ENCODE results near the gene NT5DC3. TPM values are rescaled to one million over a fixed set of nuclear protein-coding genes. Genes with fewer than 3 reads are reported as not detected.

The NT5DC3 gene
- total RNA-seq, 2 experiments from 2014 or later: 6.0 to 6.4 TPM

DNA sequence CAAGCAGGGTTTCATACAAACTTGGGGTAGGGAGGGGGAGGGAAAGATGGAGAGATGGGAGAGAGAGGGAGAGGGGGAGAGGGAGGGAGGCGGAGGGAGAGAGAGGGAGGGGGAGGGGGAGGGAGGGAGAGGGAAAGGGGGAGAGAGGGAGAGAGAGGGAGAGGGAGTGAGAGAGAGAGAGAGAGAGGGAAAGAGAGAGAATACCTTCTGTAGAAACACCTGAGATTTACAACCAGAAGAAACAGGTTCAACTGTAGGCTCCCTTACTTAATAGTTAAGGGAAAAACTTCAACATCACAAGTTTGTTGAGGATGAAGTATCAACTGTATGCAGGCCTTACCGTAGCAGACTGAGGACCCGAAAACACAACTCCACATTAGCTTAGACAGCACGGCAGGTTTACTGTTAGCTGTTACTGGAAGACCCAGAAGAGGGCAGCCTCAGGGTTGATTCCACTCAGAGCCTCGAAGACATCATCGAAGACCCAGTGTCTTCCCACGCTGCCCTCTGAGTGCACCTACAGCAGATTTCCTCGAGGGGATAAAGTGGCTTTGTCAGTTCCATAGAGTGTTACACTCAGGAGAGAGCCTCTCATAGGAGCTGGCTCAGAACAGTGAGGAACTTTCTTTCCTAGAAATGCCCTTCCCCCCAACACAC, 72.4 kb downstream of the NT5DC3 start:
- DNase-seq: no peak
- Mint-ChIP-seq H3K27ac (no peak overlapping the region), H3K9me3 (no peaks in the 10 kb centered on the region), H3K27me3 (ENCODE audit: low read depth) (no peaks in the 10 kb centered on the region), H3K4me1 (ENCODE audit: low read depth) (no peaks in the 10 kb centered on the region), H3K36me3 (ENCODE audit: low read depth) (peaks cover 13% of the 10 kb centered on the region), H3K4me3 (no peak overlapping the region)
- CTCF ChIA-PET: no interaction called here
- intact Hi-C loops (cut with micrococcal nuclease): no loop called here

DNA sequence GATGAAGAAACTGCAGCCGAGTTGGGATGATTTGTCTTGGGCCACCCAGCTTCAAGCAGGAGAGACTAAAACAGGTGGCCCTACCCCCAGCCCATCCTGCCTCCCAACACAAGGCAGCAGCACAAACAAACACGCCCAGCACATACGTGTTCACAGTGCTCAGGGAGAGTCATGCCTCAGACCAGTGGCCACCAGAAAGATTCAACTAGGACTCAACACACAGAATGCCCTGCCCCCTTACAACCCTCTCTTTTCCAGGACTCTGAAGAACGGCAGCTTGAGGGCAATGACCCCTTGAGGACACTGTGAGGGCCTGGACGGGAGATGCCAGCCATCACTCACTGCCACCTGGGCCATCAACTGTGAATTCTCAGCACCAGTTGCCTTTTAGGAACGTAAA, 75.0 kb downstream of the NT5DC3 start:
- CTCF ChIA-PET: no interaction called here
- H3K4me1 Mint-ChIP-seq (ENCODE audit: low read depth): no peaks in the 10 kb centered on the region
- no peak overlapping the region for H3K4me3 Mint-ChIP-seq
- no peaks in the 10 kb centered on the region for H3K9me3 Mint-ChIP-seq
- no peak overlapping the region for H3K27ac Mint-ChIP-seq
- H3K27me3 Mint-ChIP-seq (ENCODE audit: low read depth): no peaks in the 10 kb centered on the region
- intact Hi-C loops (cut with micrococcal nuclease): no loop called here
- peaks cover 14% of the 10 kb centered on the region for H3K36me3 Mint-ChIP-seq (ENCODE audit: low read depth)
- DNase-seq: no peak

DNA sequence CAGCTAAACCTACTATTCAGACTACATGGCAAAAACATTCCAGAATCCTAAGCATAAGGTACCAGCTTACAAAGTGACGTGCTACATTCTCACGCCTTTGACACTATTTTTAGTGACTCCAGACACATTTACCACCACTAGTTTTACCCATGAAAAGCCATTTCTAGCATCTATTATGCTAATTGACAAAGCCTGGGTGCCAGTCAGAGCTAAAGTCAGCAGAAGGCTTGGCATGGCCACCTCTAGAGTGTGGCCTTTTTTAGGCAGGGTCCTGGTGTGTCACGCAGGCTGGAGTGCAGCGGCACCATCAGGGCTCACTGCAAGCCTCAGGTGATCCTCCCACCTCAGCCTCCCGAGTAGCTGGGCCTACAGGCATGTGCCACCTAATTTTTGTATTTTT, 75.7 kb downstream of the NT5DC3 start:
- intact Hi-C loops (cut with micrococcal nuclease): no loop called here
- H3K4me1 Mint-ChIP-seq (ENCODE audit: low read depth): no peaks in the 10 kb centered on the region
- no peak overlapping the region for H3K4me3 Mint-ChIP-seq
- H3K36me3 Mint-ChIP-seq (ENCODE audit: low read depth): peaks cover 14% of the 10 kb centered on the region
- no peak for DNase-seq
- no peaks in the 10 kb centered on the region for H3K9me3 Mint-ChIP-seq
- H3K27ac Mint-ChIP-seq: no peak overlapping the region
- no peaks in the 10 kb centered on the region for H3K27me3 Mint-ChIP-seq (ENCODE audit: low read depth)
- CTCF ChIA-PET: interaction anchor here (0.9 kb wide), 1 partner anchor 9 kb away, joined by 3 read pairs; no protein-coding TSS in a partner anchor

GRCh38 chr12:103762473-103762872, 78.6 kb downstream of the NT5DC3 start:
- no peak for DNase-seq
- CTCF ChIA-PET: no interaction called here
- no peaks in the 10 kb centered on the region for H3K4me1 Mint-ChIP-seq (ENCODE audit: low read depth)
- H3K27me3 Mint-ChIP-seq (ENCODE audit: low read depth): no peaks in the 10 kb centered on the region
- no peaks in the 10 kb centered on the region for H3K9me3 Mint-ChIP-seq
- H3K4me3 Mint-ChIP-seq: no peak overlapping the region
- H3K36me3 Mint-ChIP-seq (ENCODE audit: low read depth): peaks cover 14% of the 10 kb centered on the region
- intact Hi-C loops (cut with micrococcal nuclease): no loop called here
- H3K27ac Mint-ChIP-seq: no peak overlapping the region

- Mint-ChIP-seq H3K36me3 (ENCODE audit: low read depth) (peaks cover 3% of the 10 kb centered on the region), H3K27me3 (ENCODE audit: low read depth) (no peaks in the 10 kb centered on the region), H3K9me3 (no peaks in the 10 kb centered on the region), H3K4me1 (ENCODE audit: low read depth) (no peaks in the 10 kb centered on the region), H3K4me3 (no peak overlapping the region), H3K27ac (no peak overlapping the region)
- DNase-seq: no peak
- CTCF ChIA-PET: no interaction called here
- intact Hi-C loops (cut with micrococcal nuclease): no loop called here
Observed at GRCh38 chr12:103758310-103759089, 82.5 kb downstream of the NT5DC3 start.

DNA sequence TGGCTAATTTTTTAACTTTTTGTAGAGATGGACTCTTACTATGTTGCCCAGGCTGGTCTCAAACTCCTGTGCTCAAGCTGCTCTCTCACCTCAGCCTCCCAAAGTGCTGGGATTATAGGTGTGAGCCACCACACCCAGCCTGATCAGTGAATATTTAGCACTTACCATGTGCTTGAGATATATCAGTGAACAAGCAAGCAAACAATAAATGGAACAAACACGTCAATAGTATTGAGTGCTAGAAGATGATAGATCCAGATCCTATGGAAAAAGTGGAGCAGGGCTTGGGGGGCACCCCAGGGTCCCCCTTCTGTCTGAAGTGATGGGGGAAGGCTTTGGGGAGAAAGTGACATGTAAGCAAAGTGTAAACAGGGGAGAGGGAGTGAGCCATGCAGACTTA, 83.8 kb downstream of the NT5DC3 start:
- H3K4me1 Mint-ChIP-seq (ENCODE audit: low read depth): no peaks in the 10 kb centered on the region
- DNase-seq: no peak
- H3K27ac Mint-ChIP-seq: no peak overlapping the region
- no peaks in the 10 kb centered on the region for H3K36me3 Mint-ChIP-seq (ENCODE audit: low read depth)
- no peak overlapping the region for H3K4me3 Mint-ChIP-seq
- CTCF ChIA-PET: no interaction called here
- intact Hi-C loops (cut with micrococcal nuclease): no loop called here
- no peaks in the 10 kb centered on the region for H3K27me3 Mint-ChIP-seq (ENCODE audit: low read depth)
- H3K9me3 Mint-ChIP-seq: no peaks in the 10 kb centered on the region

GRCh38 chr12:103756443-103756842, 84.6 kb downstream of the NT5DC3 start:
- H3K4me1 Mint-ChIP-seq (ENCODE audit: low read depth): no peaks in the 10 kb centered on the region
- intact Hi-C loops (cut with micrococcal nuclease): no loop called here
- no peak overlapping the region for H3K27ac Mint-ChIP-seq
- no peak for DNase-seq
- no peak overlapping the region for H3K4me3 Mint-ChIP-seq
- no peaks in the 10 kb centered on the region for H3K27me3 Mint-ChIP-seq (ENCODE audit: low read depth)
- H3K36me3 Mint-ChIP-seq (ENCODE audit: low read depth): no peaks in the 10 kb centered on the region
- H3K9me3 Mint-ChIP-seq: no peaks in the 10 kb centered on the region
- CTCF ChIA-PET: interaction anchor here (1.5 kb wide), 1 partner anchor 9 kb away, joined by 3 read pairs; no protein-coding TSS in a partner anchor

- Mint-ChIP-seq H3K27me3 (ENCODE audit: low read depth) (no peaks in the 10 kb centered on the region), H3K4me1 (ENCODE audit: low read depth) (no peaks in the 10 kb centered on the region), H3K9me3 (no peaks in the 10 kb centered on the region), H3K4me3 (no peak overlapping the region), H3K27ac (no peak overlapping the region), H3K36me3 (ENCODE audit: low read depth) (no peaks in the 10 kb centered on the region)
- DNase-seq: no peak
- intact Hi-C loops (cut with micrococcal nuclease): no loop called here
- CTCF ChIA-PET: interaction anchor here (1.5 kb wide), 1 partner anchor 10 kb away, joined by 3 read pairs; no protein-coding TSS in a partner anchor
Observed at GRCh38 chr12:103755425-103755824, 85.6 kb downstream of the NT5DC3 start.

- H3K27me3 Mint-ChIP-seq (ENCODE audit: low read depth): peaks cover 2% of the 10 kb centered on the region
- H3K9me3 Mint-ChIP-seq: no peaks in the 10 kb centered on the region
- CTCF ChIA-PET: interaction anchor here (0.6 to 1.1 kb wide), 3 partner anchors 35 to 782 kb away, joined by 3 to 4 read pairs (median 3); no protein-coding TSS in a partner anchor
- no peak for DNase-seq
- H3K4me1 Mint-ChIP-seq (ENCODE audit: low read depth): no peaks in the 10 kb centered on the region
- H3K36me3 Mint-ChIP-seq (ENCODE audit: low read depth): no peaks in the 10 kb centered on the region
- H3K4me3 Mint-ChIP-seq: no peak overlapping the region
- H3K27ac Mint-ChIP-seq: no peak overlapping the region
- intact Hi-C loops (cut with micrococcal nuclease): no loop called here
Observed at GRCh38 chr12:103751600-103751999, 89.4 kb downstream of the NT5DC3 start.

GRCh38 chr12:103751171-103751570, 89.9 kb downstream of the NT5DC3 start:
- intact Hi-C loops (cut with micrococcal nuclease): no loop called here
- Mint-ChIP-seq H3K9me3 (no peaks in the 10 kb centered on the region), H3K4me3 (no peak overlapping the region), H3K4me1 (ENCODE audit: low read depth) (no peaks in the 10 kb centered on the region), H3K27me3 (ENCODE audit: low read depth) (peaks cover 2% of the 10 kb centered on the region), H3K27ac (no peak overlapping the region), H3K36me3 (ENCODE audit: low read depth) (no peaks in the 10 kb centered on the region)
- CTCF ChIA-PET: interaction anchor here (0.6 to 1.1 kb wide), 2 partner anchors 208 to 782 kb away, joined by 3 to 4 read pairs; no protein-coding TSS in a partner anchor
- no peak for DNase-seq

- Mint-ChIP-seq H3K4me1 (ENCODE audit: low read depth) (no peaks in the 10 kb centered on the region), H3K4me3 (no peak overlapping the region), H3K9me3 (no peaks in the 10 kb centered on the region), H3K27me3 (ENCODE audit: low read depth) (peaks cover 2% of the 10 kb centered on the region), H3K27ac (no peak overlapping the region), H3K36me3 (ENCODE audit: low read depth) (no peaks in the 10 kb centered on the region)
- DNase-seq: no peak
- intact Hi-C loops (cut with micrococcal nuclease): no loop called here
- CTCF ChIA-PET: interaction anchor here (0.8 kb wide), 1 partner anchor 116 kb away, joined by 3 read pairs; no protein-coding TSS in a partner anchor
Observed at GRCh38 chr12:103748875-103749274, 92.2 kb downstream of the NT5DC3 start.

- H3K4me1 Mint-ChIP-seq (ENCODE audit: low read depth): no peaks in the 10 kb centered on the region
- H3K36me3 Mint-ChIP-seq (ENCODE audit: low read depth): no peaks in the 10 kb centered on the region
- H3K9me3 Mint-ChIP-seq: no peaks in the 10 kb centered on the region
- H3K27me3 Mint-ChIP-seq (ENCODE audit: low read depth): peaks cover 2% of the 10 kb centered on the region
- no peak for DNase-seq
- intact Hi-C loops (cut with micrococcal nuclease): no loop called here
- no peak overlapping the region for H3K27ac Mint-ChIP-seq
- no peak overlapping the region for H3K4me3 Mint-ChIP-seq
- CTCF ChIA-PET: interaction anchor here (0.8 kb wide), 1 partner anchor 115 kb away, joined by 3 read pairs; no protein-coding TSS in a partner anchor
Observed at GRCh38 chr12:103748002-103748401, 93.0 kb downstream of the NT5DC3 start.

GRCh38 chr12:103745962-103746361, 95.1 kb downstream of the NT5DC3 start:
- DNase-seq: no peak
- no peaks in the 10 kb centered on the region for H3K4me1 Mint-ChIP-seq (ENCODE audit: low read depth)
- H3K9me3 Mint-ChIP-seq: no peaks in the 10 kb centered on the region
- H3K27me3 Mint-ChIP-seq (ENCODE audit: low read depth): peaks cover 6% of the 10 kb centered on the region
- H3K4me3 Mint-ChIP-seq: no peak overlapping the region
- intact Hi-C loops (cut with micrococcal nuclease): no loop called here
- CTCF ChIA-PET: no interaction called here
- H3K36me3 Mint-ChIP-seq (ENCODE audit: low read depth): no peaks in the 10 kb centered on the region
- no peak overlapping the region for H3K27ac Mint-ChIP-seq
